ENCODE measurements around the gene CGNL1.
A peak's percentile ranks its signal among the peaks of the same experiment; 100 is the strongest.

CGNL1 gene

DNA sequence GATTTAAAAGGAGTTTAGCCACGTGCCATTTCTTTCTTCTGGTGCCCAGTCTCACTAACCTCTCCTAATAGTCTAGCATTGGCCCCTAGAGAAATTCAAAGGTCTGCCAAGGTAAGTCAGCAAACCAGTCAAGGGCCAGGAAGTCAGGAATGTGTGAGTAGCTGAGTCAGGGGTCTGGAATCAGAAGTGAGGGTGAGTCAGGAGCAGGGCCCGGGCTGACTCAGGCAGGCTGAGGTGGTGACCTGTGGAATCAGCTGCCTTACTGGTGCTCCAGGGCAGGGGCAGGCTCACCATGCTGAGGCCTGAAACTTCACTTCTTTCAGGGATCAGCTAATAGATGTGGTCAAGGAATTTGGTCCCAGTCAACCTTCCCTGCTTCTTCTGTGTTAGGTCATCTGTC is 109.6 kb downstream of the CGNL1 start (continued):
- no peak for TF ChIP-seq ZNF664 (tag by site-specific recombination; IDR thresholded peaks at IDR 0.05)
- TF ChIP-seq, protein P1, sequence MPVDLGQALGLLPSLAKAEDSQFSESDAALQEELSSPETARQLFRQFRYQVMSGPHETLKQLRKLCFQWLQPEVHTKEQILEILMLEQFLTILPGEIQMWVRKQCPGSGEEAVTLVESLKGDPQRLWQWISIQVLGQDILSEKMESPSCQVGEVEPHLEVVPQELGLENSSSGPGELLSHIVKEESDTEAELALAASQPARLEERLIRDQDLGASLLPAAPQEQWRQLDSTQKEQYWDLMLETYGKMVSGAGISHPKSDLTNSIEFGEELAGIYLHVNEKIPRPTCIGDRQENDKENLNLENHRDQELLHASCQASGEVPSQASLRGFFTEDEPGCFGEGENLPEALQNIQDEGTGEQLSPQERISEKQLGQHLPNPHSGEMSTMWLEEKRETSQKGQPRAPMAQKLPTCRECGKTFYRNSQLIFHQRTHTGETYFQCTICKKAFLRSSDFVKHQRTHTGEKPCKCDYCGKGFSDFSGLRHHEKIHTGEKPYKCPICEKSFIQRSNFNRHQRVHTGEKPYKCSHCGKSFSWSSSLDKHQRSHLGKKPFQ (tag by site-specific recombination; IDR thresholded peaks at IDR 0.05): no peak

DNA sequence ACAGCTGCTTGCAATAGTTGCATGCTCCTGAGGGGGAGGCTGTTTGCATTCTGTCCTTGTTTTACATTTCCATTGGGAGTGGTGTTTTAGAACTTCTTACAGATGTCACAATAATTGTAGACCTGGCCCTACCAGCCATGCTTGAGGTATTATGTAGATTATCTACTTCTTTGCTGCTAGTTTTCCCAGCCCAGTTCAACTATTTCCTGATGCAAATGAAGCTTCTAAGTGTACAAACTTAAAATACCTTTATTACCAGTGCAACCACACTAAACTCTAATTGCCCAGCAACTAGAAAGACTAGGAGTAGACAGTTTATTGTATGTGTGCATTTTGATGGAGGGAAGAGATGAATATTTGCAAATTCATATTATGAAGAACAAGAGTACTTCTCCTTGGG is 110.5 kb downstream of the CGNL1 start:
- no peak overlapping the region for H3K4me3 ChIP-seq (ENCODE audit: low read depth, low read length)
- H3K9me3 ChIP-seq (ENCODE audit: control insufficient read depth, insufficient read depth, low read depth, low read length): no peaks in the 10 kb centered on the region
- no peaks in the 10 kb centered on the region for H3K4me1 ChIP-seq (ENCODE audit: control insufficient read depth, insufficient read depth, low read length)
- ChIA-PET CTCF (interaction anchor here (0.5 to 1.2 kb wide), 3 partner anchors 18 to 757 kb away, joined by 3 to 4 read pairs (median 3); no protein-coding TSS in a partner anchor), POLR2A (no interaction called here)
- no peak for TF ChIP-seq ZNF174 (tag by site-specific recombination; IDR thresholded peaks at IDR 0.05)
- TF ChIP-seq SCRT2 (tag by site-specific recombination; IDR thresholded peaks at IDR 0.05): 0 out of 2 replicates have a peak, but pooled peaks have one; percentile 14
- TF ChIP-seq, protein P2, sequence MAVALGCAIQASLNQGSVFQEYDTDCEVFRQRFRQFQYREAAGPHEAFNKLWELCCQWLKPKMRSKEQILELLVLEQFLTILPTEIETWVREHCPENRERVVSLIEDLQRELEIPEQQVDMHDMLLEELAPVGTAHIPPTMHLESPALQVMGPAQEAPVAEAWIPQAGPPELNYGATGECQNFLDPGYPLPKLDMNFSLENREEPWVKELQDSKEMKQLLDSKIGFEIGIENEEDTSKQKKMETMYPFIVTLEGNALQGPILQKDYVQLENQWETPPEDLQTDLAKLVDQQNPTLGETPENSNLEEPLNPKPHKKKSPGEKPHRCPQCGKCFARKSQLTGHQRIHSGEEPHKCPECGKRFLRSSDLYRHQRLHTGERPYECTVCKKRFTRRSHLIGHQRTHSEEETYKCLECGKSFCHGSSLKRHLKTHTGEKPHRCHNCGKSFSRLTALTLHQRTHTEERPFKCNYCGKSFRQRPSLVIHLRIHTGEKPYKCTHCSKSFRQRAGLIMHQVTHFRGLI (tag by site-specific recombination; IDR thresholded peaks at IDR 0.05): no peak
- no peak for TF ChIP-seq ZFP69B (tag by site-specific recombination; IDR thresholded peaks at IDR 0.05)
- H3K27ac ChIP-seq (ENCODE audit: extremely low read depth, low read depth, low read length): no peak overlapping the region
- H3K36me3 ChIP-seq (ENCODE audit: control insufficient read depth in 2 of 2, insufficient read depth in 1 of 2, low read length in 2 of 2): no peaks in the 10 kb centered on the region

DNA sequence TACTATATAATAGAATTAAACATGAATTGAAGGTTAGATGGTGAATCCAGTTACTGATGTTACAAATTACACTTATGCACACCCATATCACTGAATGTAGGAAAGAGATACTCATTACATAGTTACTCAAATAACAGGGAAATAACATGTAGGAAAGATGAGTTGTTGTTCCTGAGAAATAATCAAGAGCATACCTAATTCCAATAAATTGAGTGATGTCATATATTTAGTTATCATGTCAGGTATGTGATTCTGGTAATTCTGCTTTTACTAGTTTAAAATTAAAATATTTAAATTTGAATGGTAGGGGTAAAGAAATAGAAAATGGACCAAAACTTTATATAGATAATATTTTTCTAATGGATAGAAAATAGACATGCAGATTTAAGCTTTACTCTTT is 112.8 kb downstream of the CGNL1 start:
- Histone ChIP-seq H3K36me3 (ENCODE audit: control insufficient read depth in 2 of 2, insufficient read depth in 1 of 2, low read length in 2 of 2) (no peaks in the 10 kb centered on the region), H3K4me1 (ENCODE audit: control insufficient read depth, insufficient read depth, low read length) (no peaks in the 10 kb centered on the region), H3K9me3 (ENCODE audit: control insufficient read depth, insufficient read depth, low read depth, low read length) (no peaks in the 10 kb centered on the region), H3K27ac (ENCODE audit: extremely low read depth, low read depth, low read length) (no peak overlapping the region), H3K4me3 (ENCODE audit: low read depth, low read length) (no peak overlapping the region)
- ChIA-PET POLR2A (no interaction called here), CTCF (interaction anchor here (0.6 to 0.9 kb wide), 2 partner anchors 14 to 39 kb away, joined by 3 read pairs; no protein-coding TSS in a partner anchor)
- TF ChIP-seq, protein P3, sequence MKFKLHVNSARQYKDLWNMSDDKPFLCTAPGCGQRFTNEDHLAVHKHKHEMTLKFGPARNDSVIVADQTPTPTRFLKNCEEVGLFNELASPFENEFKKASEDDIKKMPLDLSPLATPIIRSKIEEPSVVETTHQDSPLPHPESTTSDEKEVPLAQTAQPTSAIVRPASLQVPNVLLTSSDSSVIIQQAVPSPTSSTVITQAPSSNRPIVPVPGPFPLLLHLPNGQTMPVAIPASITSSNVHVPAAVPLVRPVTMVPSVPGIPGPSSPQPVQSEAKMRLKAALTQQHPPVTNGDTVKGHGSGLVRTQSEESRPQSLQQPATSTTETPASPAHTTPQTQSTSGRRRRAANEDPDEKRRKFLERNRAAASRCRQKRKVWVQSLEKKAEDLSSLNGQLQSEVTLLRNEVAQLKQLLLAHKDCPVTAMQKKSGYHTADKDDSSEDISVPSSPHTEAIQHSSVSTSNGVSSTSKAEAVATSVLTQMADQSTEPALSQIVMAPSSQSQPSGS (tag by site-specific recombination; IDR thresholded peaks at IDR 0.05; ENCODE audit: low read depth): peak; percentile 60; the same call in 1 of the 2 replicates
- no peak for TF ChIP-seq YY2 (tag by site-specific recombination; IDR thresholded peaks at IDR 0.05)

DNA sequence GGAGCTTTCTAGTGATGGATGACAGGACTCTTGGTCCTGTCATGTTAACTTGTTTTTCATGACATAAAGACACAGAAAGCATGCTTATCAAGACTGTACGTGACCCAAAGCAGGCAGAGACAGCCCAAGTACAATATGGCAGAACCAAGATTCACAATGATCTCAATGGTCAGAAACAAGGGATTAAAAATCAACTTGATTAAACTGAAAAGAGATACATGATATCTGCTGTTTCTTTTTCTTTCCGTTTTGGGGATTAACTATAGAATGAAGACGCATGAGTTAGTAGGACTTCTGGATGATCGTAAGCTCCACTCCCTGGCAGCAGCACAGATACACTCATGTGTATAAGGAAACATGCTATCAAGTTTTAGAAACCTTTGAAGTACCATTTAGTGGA is 117.0 kb downstream of the CGNL1 start:
- POLR2A ChIA-PET: no interaction called here
- Histone ChIP-seq H3K27ac (ENCODE audit: extremely low read depth, low read depth, low read length) (no peak overlapping the region), H3K9me3 (ENCODE audit: control insufficient read depth, insufficient read depth, low read depth, low read length) (no peaks in the 10 kb centered on the region), H3K36me3 (ENCODE audit: control insufficient read depth in 2 of 2, insufficient read depth in 1 of 2, low read length in 2 of 2) (no peaks in the 10 kb centered on the region), H3K4me3 (ENCODE audit: low read depth, low read length) (no peak overlapping the region), H3K4me1 (ENCODE audit: control insufficient read depth, insufficient read depth, low read length) (no peaks in the 10 kb centered on the region)
- TF ChIP-seq ZNF266 (tag by site-specific recombination; IDR thresholded peaks at IDR 0.05; ENCODE audit: low read depth) (no peak), ZNF248 (tag by site-specific recombination; IDR thresholded peaks at IDR 0.05) (no peak), GLIS2 (tag by site-specific recombination; IDR thresholded peaks at IDR 0.05) (no peak), ZNF549 (tag by site-specific recombination; IDR thresholded peaks at IDR 0.05) (no peak), ZNF211 (tag by site-specific recombination; IDR thresholded peaks at IDR 0.05; ENCODE audit: low read depth) (no peak), ZNF2 (tag by site-specific recombination; IDR thresholded peaks at IDR 0.05) (no peak), ZNF341 (tag by site-specific recombination; IDR thresholded peaks at IDR 0.05; ENCODE audit: low read depth) (no peak), ZNF658 (tag by site-specific recombination; IDR thresholded peaks at IDR 0.05) (no peak), MEIS1 (CRISPR knock-in tag; IDR thresholded peaks at IDR 0.05; ENCODE audit: borderline replicate concordance) (no peak), GLI2 (tag by site-specific recombination; IDR thresholded peaks at IDR 0.05; ENCODE audit: borderline replicate concordance, low read depth) (no peak)
- TF ChIP-seq, protein P4, sequence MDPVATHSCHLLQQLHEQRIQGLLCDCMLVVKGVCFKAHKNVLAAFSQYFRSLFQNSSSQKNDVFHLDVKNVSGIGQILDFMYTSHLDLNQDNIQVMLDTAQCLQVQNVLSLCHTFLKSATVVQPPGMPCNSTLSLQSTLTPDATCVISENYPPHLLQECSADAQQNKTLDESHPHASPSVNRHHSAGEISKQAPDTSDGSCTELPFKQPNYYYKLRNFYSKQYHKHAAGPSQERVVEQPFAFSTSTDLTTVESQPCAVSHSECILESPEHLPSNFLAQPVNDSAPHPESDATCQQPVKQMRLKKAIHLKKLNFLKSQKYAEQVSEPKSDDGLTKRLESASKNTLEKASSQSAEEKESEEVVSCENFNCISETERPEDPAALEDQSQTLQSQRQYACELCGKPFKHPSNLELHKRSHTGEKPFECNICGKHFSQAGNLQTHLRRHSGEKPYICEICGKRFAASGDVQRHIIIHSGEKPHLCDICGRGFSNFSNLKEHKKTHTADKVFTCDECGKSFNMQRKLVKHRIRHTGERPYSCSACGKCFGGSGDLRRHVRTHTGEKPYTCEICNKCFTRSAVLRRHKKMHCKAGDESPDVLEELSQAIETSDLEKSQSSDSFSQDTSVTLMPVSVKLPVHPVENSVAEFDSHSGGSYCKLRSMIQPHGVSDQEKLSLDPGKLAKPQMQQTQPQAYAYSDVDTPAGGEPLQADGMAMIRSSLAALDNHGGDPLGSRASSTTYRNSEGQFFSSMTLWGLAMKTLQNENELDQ (tag by site-specific recombination; IDR thresholded peaks at IDR 0.05; ENCODE audit: low read depth): no peak
- TF ChIP-seq, protein P5, sequence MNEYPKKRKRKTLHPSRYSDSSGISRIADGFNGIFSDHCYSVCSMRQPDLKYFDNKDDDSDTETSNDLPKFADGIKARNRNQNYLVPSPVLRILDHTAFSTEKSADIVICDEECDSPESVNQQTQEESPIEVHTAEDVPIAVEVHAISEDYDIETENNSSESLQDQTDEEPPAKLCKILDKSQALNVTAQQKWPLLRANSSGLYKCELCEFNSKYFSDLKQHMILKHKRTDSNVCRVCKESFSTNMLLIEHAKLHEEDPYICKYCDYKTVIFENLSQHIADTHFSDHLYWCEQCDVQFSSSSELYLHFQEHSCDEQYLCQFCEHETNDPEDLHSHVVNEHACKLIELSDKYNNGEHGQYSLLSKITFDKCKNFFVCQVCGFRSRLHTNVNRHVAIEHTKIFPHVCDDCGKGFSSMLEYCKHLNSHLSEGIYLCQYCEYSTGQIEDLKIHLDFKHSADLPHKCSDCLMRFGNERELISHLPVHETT (tag by site-specific recombination; IDR thresholded peaks at IDR 0.05): no peak
- TF ChIP-seq, protein P6, sequence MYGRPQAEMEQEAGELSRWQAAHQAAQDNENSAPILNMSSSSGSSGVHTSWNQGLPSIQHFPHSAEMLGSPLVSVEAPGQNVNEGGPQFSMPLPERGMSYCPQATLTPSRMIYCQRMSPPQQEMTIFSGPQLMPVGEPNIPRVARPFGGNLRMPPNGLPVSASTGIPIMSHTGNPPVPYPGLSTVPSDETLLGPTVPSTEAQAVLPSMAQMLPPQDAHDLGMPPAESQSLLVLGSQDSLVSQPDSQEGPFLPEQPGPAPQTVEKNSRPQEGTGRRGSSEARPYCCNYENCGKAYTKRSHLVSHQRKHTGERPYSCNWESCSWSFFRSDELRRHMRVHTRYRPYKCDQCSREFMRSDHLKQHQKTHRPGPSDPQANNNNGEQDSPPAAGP (tag by site-specific recombination; IDR thresholded peaks at IDR 0.05): no peak
- CTCF ChIA-PET: interaction anchor here (0.6 kb wide), 1 partner anchor 397 kb away, joined by 5 read pairs; no protein-coding TSS in a partner anchor
